Measurements from ENCODE around the gene SHMT1. TPM values are rescaled to one million over a fixed set of nuclear protein-coding genes. Genes with fewer than 3 reads are reported as not detected.
A peak's percentile ranks its signal among the peaks of the same experiment; 100 is the strongest.

The SHMT1 gene
- total RNA-seq, 4 donors from 2014 or later = 59.9 to 117 (median 82.7) TPM

DNA sequence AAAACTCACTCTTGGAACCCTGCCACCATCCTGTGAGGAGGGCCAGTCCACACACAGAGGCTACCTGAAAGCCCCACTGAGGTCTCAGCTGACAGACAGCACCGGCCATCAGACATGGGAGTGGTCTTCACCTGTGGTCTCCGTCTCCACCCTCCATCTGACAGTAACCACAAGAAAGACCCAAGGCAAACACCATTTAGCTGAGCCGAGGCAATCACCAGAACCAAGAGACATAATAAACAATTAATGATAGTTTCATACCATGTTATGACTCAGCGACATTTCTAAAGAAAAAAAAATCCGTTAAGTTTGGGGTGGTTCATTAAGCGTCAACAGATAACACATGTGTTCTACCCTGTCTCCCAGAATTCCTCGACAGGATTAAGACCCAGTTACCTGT, 8.1 kb upstream of the SHMT1 start:
- Histone ChIP-seq H3K27me3 (no peaks in the 10 kb centered on the region), H3K4me1 (no peaks in the 10 kb centered on the region), H3K27ac (no peak overlapping the region), H3K9me3 (no peaks in the 10 kb centered on the region), H3K36me3 (no peaks in the 10 kb centered on the region), H3K4me3 (replicated peaks in 1 of 3) (no peak overlapping the region)
- no peak for DNase-seq
- intact Hi-C loops (cut with DNase I) = no loop called here
- 80 to 88% methylated on average over 7 of the region's 7 CpGs for WGBS, 2 donors
- TF ChIP-seq POLR2A (IDR thresholded peaks at IDR 0.05) = no peak
- TF ChIP-seq, protein P1, sequence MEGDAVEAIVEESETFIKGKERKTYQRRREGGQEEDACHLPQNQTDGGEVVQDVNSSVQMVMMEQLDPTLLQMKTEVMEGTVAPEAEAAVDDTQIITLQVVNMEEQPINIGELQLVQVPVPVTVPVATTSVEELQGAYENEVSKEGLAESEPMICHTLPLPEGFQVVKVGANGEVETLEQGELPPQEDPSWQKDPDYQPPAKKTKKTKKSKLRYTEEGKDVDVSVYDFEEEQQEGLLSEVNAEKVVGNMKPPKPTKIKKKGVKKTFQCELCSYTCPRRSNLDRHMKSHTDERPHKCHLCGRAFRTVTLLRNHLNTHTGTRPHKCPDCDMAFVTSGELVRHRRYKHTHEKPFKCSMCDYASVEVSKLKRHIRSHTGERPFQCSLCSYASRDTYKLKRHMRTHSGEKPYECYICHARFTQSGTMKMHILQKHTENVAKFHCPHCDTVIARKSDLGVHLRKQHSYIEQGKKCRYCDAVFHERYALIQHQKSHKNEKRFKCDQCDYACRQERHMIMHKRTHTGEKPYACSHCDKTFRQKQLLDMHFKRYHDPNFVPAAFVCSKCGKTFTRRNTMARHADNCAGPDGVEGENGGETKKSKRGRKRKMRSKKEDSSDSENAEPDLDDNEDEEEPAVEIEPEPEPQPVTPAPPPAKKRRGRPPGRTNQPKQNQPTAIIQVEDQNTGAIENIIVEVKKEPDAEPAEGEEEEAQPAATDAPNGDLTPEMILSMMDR (IDR thresholded peaks at IDR 0.05) = no peak

DNA sequence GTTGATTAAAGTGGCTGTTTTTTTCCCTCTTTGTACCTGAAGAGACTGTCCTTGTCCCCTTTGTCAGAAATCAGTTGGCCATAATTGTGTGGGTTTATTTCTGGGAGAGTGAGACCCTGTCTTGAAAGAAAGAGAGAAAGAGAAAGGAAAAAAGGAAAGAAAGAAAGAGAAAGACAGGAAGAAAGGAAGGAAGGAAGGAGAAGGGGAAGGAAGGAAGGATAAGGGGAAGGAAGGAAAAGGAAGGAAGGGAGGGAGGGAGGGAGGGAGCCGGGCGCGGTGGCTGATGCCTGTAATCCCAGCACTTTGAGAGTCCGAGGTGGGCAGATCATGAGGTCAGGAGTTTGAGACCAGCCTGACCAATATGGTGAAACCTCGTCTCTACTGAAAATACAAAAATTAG, 7.4 kb upstream of the SHMT1 start:
- DNase-seq = no peak
- WGBS, 2 donors = 62 to 77% methylated on average over 5 of the region's 5 CpGs
- H3K4me1 ChIP-seq = no peaks in the 10 kb centered on the region
- no peak overlapping the region for H3K27ac ChIP-seq
- no peaks in the 10 kb centered on the region for H3K36me3 ChIP-seq
- H3K27me3 ChIP-seq = no peaks in the 10 kb centered on the region
- no peak overlapping the region for H3K4me3 ChIP-seq (replicated peaks in 1 of 3)
- no peak for TF ChIP-seq POLR2A (IDR thresholded peaks at IDR 0.05)
- TF ChIP-seq, protein P1 (IDR thresholded peaks at IDR 0.05) = no peak
- H3K9me3 ChIP-seq = no peaks in the 10 kb centered on the region
- intact Hi-C loops (cut with DNase I) = no loop called here

DNA sequence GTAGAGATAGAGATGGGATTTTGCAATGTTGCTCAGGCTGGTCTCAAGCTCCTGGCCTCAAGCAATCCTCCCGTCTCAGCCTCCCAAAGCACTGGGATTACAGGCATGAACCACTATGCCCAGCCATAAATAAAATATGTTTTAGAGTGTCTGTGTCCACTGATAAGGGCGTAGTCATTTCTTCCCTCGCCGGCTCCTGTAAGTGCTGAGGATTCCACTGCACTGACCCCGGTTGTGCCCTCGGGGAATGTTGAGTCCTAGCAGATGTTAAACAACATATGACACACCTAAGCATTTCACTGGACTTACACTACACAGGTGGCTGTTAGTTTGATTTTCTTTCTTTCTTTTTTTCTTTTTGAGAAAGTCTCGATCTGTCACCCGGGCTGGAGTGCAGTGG, 5.6 kb upstream of the SHMT1 start:
- intact Hi-C loops (cut with DNase I) = no loop called here
- Histone ChIP-seq H3K27ac (no peak overlapping the region), H3K36me3 (no peaks in the 10 kb centered on the region), H3K4me1 (no peaks in the 10 kb centered on the region), H3K4me3 (replicated peaks in 1 of 3) (no peak overlapping the region), H3K9me3 (no peaks in the 10 kb centered on the region), H3K27me3 (no peaks in the 10 kb centered on the region)
- 77 to 90% methylated on average over 8 of the region's 8 CpGs for WGBS, 2 donors
- TF ChIP-seq, protein P1 (IDR thresholded peaks at IDR 0.05) = no peak
- TF ChIP-seq POLR2A (IDR thresholded peaks at IDR 0.05) = no peak
- no peak for DNase-seq

DNA sequence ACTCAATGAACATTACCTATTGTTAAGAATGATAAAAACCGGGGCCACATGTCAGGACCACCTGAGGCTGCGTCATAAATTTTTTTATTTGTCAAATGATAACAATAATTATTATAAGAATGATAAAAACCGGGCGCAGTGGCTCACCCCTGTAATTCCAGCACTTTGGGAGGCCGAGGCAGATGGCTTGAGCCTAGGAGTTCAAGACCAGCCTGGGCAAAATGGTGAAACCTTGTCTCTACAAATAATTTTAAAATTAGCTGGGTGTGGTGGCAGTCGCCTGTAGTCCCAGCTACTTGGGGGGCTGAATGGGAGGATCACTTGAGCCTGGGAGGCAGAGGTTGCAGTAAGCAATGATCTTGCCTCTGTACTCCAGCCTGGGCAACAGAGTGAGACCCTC, 816 bp upstream of the SHMT1 start:
- Histone ChIP-seq H3K36me3 (no peaks in the 10 kb centered on the region), H3K4me3 (replicated peaks in 1 of 3) (no peak overlapping the region), H3K27ac (no peak overlapping the region), H3K4me1 (peaks cover 7 to 15% of the 10 kb centered on the region in 2 donors), H3K9me3 (no peaks in the 10 kb centered on the region), H3K27me3 (no peaks in the 10 kb centered on the region)
- DNase-seq = no peak
- intact Hi-C loops (cut with DNase I) = no loop called here
- 93% methylated on average over 6 of the region's 6 CpGs for WGBS, 2 donors
- TF ChIP-seq, protein P1 (IDR thresholded peaks at IDR 0.05) = no peak
- no peak for TF ChIP-seq POLR2A (IDR thresholded peaks at IDR 0.05)

DNA sequence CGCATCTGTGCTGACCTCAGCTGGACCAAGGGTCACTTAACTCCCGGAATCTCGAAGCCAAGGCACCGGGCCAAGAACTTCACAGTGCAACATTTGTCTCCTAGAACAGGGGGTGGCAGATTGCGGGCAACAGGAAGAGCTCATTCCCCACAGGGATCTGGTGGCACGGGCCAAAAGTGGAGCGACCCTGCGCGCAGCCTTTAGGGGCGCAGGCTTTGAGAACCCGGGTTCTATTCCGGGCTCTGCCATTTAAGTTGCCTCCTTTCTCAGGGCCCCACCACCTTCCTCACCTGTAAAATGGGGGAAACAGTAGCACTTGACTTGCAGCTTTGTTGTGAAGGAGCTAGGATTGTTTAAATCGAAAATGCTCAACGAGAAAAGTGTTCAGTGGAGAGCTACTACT, 651 bp downstream of the SHMT1 start:
- TF ChIP-seq, protein P1 (IDR thresholded peaks at IDR 0.05) = no peak
- peak in 1 of 2 donors; percentile 24 for TF ChIP-seq POLR2A (IDR thresholded peaks at IDR 0.05)
- Histone ChIP-seq H3K27me3 (no peaks in the 10 kb centered on the region), H3K36me3 (no peaks in the 10 kb centered on the region), H3K4me1 (peaks cover 7 to 16% of the 10 kb centered on the region in 2 donors), H3K27ac (peak overlapping the region; percentile 66 to 93 (median 85)), H3K9me3 (no peaks in the 10 kb centered on the region), H3K4me3 (replicated peaks in 1 of 3) (peak overlapping the region; percentile 9 to 75 (median 66))
- peak; percentile 97 to 98 for DNase-seq
- 0% methylated on average over 7 of the region's 14 CpGs for WGBS, 2 donors
- intact Hi-C loops (cut with DNase I) = no loop called here

Data from thyroid gland (tissue), 4 donors.